Measurements from ENCODE around the gene KCNIP3.

DNA sequence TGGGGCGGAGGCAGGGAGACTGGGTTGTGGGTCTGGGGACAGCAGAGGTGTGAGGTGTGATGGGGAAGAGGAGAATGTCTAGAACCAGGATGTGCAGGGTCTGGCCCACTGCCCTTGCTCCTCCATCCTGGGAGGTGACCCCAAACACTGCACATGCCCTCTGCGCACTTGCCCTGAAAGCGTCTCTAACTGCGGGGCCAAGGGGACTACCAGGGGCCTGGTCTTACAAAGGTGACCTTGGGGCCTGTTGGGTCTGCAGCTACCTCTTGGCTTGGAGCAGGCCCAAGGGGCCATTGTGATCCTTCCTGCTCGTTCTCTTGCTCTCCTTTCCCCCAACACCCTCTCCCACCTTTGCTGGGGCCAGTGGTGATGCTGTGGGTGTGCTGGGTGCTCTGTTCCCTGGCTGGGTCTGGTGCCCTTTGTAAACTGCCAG lies 57.3 kb downstream of the KCNIP3 start:
- TF ChIP-seq, protein P1, sequence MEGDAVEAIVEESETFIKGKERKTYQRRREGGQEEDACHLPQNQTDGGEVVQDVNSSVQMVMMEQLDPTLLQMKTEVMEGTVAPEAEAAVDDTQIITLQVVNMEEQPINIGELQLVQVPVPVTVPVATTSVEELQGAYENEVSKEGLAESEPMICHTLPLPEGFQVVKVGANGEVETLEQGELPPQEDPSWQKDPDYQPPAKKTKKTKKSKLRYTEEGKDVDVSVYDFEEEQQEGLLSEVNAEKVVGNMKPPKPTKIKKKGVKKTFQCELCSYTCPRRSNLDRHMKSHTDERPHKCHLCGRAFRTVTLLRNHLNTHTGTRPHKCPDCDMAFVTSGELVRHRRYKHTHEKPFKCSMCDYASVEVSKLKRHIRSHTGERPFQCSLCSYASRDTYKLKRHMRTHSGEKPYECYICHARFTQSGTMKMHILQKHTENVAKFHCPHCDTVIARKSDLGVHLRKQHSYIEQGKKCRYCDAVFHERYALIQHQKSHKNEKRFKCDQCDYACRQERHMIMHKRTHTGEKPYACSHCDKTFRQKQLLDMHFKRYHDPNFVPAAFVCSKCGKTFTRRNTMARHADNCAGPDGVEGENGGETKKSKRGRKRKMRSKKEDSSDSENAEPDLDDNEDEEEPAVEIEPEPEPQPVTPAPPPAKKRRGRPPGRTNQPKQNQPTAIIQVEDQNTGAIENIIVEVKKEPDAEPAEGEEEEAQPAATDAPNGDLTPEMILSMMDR (IDR thresholded peaks at IDR 0.05 in 2 of 3, conservative IDR thresholded peaks at IDR 0.05 in 1 of 3; ENCODE audit: insufficient read depth in 2 of 3, low read depth in 1 of 3, low read length in 3 of 3) = no peak
- no peak for TF ChIP-seq FOXA1 (IDR thresholded peaks at IDR 0.05; ENCODE audit: borderline replicate concordance)
- no peak for TF ChIP-seq BRCA1 (IDR thresholded peaks at IDR 0.05)
- no peak for TF ChIP-seq BRCA1 (CRISPR knock-in tag; IDR thresholded peaks at IDR 0.05)
- TF ChIP-seq, protein P2, sequence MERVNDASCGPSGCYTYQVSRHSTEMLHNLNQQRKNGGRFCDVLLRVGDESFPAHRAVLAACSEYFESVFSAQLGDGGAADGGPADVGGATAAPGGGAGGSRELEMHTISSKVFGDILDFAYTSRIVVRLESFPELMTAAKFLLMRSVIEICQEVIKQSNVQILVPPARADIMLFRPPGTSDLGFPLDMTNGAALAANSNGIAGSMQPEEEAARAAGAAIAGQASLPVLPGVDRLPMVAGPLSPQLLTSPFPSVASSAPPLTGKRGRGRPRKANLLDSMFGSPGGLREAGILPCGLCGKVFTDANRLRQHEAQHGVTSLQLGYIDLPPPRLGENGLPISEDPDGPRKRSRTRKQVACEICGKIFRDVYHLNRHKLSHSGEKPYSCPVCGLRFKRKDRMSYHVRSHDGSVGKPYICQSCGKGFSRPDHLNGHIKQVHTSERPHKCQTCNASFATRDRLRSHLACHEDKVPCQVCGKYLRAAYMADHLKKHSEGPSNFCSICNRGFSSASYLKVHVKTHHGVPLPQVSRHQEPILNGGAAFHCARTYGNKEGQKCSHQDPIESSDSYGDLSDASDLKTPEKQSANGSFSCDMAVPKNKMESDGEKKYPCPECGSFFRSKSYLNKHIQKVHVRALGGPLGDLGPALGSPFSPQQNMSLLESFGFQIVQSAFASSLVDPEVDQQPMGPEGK (CRISPR knock-in tag; IDR thresholded peaks at IDR 0.05; ENCODE audit: borderline replicate concordance) = no peak
- TF ChIP-seq EP300 (IDR thresholded peaks at IDR 0.05; ENCODE audit: low read length) = no peak
- no peak for TF ChIP-seq ZNF274 (IDR thresholded peaks at IDR 0.05; ENCODE audit: borderline replicate concordance, low read depth, low read length)
- TF ChIP-seq, protein P3, sequence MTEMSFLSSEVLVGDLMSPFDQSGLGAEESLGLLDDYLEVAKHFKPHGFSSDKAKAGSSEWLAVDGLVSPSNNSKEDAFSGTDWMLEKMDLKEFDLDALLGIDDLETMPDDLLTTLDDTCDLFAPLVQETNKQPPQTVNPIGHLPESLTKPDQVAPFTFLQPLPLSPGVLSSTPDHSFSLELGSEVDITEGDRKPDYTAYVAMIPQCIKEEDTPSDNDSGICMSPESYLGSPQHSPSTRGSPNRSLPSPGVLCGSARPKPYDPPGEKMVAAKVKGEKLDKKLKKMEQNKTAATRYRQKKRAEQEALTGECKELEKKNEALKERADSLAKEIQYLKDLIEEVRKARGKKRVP (CRISPR knock-in tag; IDR thresholded peaks at IDR 0.05) = no peak
- TF ChIP-seq TEAD4 (IDR thresholded peaks at IDR 0.05; ENCODE audit: low read length) = no peak
- TF ChIP-seq TEAD4 (CRISPR knock-in tag; IDR thresholded peaks at IDR 0.05; ENCODE audit: borderline replicate concordance) = no peak
- TF ChIP-seq, protein P4, sequence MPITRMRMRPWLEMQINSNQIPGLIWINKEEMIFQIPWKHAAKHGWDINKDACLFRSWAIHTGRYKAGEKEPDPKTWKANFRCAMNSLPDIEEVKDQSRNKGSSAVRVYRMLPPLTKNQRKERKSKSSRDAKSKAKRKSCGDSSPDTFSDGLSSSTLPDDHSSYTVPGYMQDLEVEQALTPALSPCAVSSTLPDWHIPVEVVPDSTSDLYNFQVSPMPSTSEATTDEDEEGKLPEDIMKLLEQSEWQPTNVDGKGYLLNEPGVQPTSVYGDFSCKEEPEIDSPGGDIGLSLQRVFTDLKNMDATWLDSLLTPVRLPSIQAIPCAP (CRISPR knock-in tag; IDR thresholded peaks at IDR 0.05; ENCODE audit: borderline replicate concordance) = no peak
- no peak for TF ChIP-seq SNIP1 (IDR thresholded peaks at IDR 0.05; ENCODE audit: low read depth)
- no peak for TF ChIP-seq MAFK (IDR thresholded peaks at IDR 0.05; ENCODE audit: low read length)
- no peak for TF ChIP-seq RAD21 (CRISPR knock-in tag; conservative IDR thresholded peaks at IDR 0.05 in 1 of 2, IDR thresholded peaks at IDR 0.05 in 1 of 2)
- TF ChIP-seq NUFIP1 (IDR thresholded peaks at IDR 0.05; ENCODE audit: partially characterized antibody) = no peak

Data from K562 (cell line).